Small intestine (tissue), 7 donors: ENCODE data around the gene GRIK5. TPM values are rescaled to one million over a fixed set of nuclear protein-coding genes. Genes with fewer than 3 reads are reported as not detected.

Source experiments
- DNase-seq, 2 donors: peaks; one replicate each; pipeline versions ENCODE4 v3.0.0 to v3.0.0-alpha.2; 2013
- FAIRE-seq: peaks from 2 replicates; lab custom pipeline; 2012; peaks lifted over from hg19 to GRCh38; lab: Jason Lieb, UNC
- H3K27ac ChIP-seq, 3 donors: one replicate each; pipeline ENCODE4 v1.5.1; 2013; ENCODE audit warnings: low read length in 2 of 3, mild to moderate bottlenecking in 2 of 3, control low read depth in 1 of 3, inconsistent platforms in 1 of 3, low read depth in 1 of 3, moderate library complexity in 1 of 3
- H3K27me3 ChIP-seq, 3 donors: one replicate each; pipeline ENCODE4 v1.6.1; 2013; ENCODE audit warnings: low read length in 3 of 3, inconsistent platforms in 1 of 3; ENCODE audit not compliant: control insufficient read depth in 3 of 3, insufficient read depth in 3 of 3
- H3K36me3 ChIP-seq, 3 donors: one replicate each; pipeline ENCODE4 v1.6.1; 2013; ENCODE audit warnings: low read length in 3 of 3, inconsistent platforms in 1 of 3, low read depth in 1 of 3, mild to moderate bottlenecking in 1 of 3, moderate library complexity in 1 of 3; ENCODE audit not compliant: control insufficient read depth in 3 of 3, insufficient read depth in 2 of 3
- H3K4me1 ChIP-seq, 3 donors: one replicate each; pipeline ENCODE4 v1.6.1; 2013; ENCODE audit warnings: low read length in 2 of 3, inconsistent platforms in 1 of 3, low read depth in 1 of 3, mild to moderate bottlenecking in 1 of 3, moderate library complexity in 1 of 3; ENCODE audit not compliant: control insufficient read depth in 3 of 3, insufficient read depth in 2 of 3
- H3K4me3 ChIP-seq, 3 donors: one replicate each; pipeline ENCODE4 v1.5.1; 2013; ENCODE audit warnings: low read length in 3 of 3, control low read depth in 1 of 3, inconsistent platforms in 1 of 3, low read depth in 1 of 3, mild to moderate bottlenecking in 1 of 3, moderate library complexity in 1 of 3
- H3K9me3 ChIP-seq, 2 donors: one replicate each; pipeline ENCODE4 v1.6.1; 2013; ENCODE audit warnings: low read depth in 1 of 2, low read length in 1 of 2; ENCODE audit not compliant: control insufficient read depth in 2 of 2, insufficient read depth in 1 of 2
- WGBS, 3 donors: extraction: QIAGEN DNeasy Blood & Tissue Kit; methylation state at CpG; one replicate each; pipeline ENCODE4 v1.1.7; 2013; 5-methylcytosine and 5-hydroxymethylcytosine counted together
- polyA plus RNA-seq, 4 donors: library from polyadenylated mRNA; stranded (reverse) in 3 of 4; unstranded in 1 of 4; fragments of 200-250 nt in 3 of 4; fragments of 120-200 nt in 1 of 4; gene quantifications; one replicate each; pipeline versions ENCODE4 v1.2.1 to v1.2.3, GENCODE V29; 2013
- donor health status: healthy with polysubstance abuse.
- donor health status: control.
- donor health status: control.
- donor health status: Bipolar disorder and iron deficiency.
- donor health status: healthy.

GRIK5 gene
- polyA plus RNA-seq, 4 donors: 0.27 to 1.6 (median 0.68) TPM; not detected in 1

DNA sequence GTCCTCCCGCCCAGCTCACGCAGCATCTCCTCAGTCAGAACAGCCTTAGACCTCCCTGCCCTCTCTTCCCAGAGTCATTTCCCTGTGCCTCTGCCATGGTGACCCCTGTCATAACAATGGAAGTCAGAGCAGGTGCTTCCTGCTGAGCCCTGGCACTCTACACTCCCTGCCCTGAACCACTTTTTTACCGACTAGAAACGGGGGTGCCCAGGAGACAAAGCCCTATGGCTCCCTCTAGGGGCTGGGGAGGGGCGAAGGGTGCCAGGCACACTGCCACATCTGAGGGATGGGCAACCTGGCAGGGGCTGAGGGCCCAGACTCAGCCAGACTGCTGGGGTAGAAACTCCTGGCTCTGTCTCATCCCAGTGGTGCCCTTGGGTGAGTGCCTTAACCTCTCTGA, 22.3 kb upstream of the GRIK5 start:
- no peak overlapping the region for H3K27ac ChIP-seq
- no peaks in the 10 kb centered on the region for H3K9me3 ChIP-seq
- peaks cover 0 to 5% (median 0%) of the 10 kb centered on the region in 3 donors for H3K4me1 ChIP-seq
- DNase-seq (peak; percentile 37 to 64), FAIRE-seq (no peak)
- H3K27me3 ChIP-seq: peaks cover 0 to 21% (median 0%) of the 10 kb centered on the region in 3 donors
- no peak overlapping the region for H3K4me3 ChIP-seq
- H3K36me3 ChIP-seq: no peaks in the 10 kb centered on the region
- 19 to 32% (median 25%) methylated on average over 5 of the region's 5 CpGs for WGBS, 3 donors

DNA sequence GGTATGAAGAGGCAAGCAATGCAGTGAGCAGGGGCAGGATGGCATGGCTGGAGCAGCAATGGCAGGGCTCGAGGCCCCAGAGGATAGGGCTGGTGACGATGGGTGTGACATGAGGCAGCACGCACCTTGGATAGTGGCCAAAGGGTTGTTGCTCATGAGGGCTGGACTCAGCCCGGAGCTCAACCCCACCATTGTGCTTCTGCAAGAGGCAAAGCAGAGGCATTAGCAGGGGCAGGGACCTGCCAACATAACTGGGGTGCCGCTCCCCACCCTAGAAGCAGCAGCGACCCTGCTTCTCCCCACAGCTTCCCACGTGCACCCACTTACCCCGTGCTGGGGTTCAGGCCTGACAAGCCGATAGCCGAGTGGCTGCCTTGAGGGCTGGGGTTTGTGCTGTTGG, 21.7 kb upstream of the GRIK5 start:
- no peaks in the 10 kb centered on the region for H3K36me3 ChIP-seq
- no peak overlapping the region for H3K4me3 ChIP-seq
- H3K27me3 ChIP-seq: peaks cover 0 to 21% (median 0%) of the 10 kb centered on the region in 3 donors
- DNase-seq (peak; percentile 29 to 63), FAIRE-seq (no peak)
- no peak overlapping the region for H3K27ac ChIP-seq
- no peaks in the 10 kb centered on the region for H3K9me3 ChIP-seq
- 21 to 51% (median 44%) methylated on average over 10 of the region's 10 CpGs for WGBS, 3 donors
- peaks cover 0 to 5% (median 0%) of the 10 kb centered on the region in 3 donors for H3K4me1 ChIP-seq

DNA sequence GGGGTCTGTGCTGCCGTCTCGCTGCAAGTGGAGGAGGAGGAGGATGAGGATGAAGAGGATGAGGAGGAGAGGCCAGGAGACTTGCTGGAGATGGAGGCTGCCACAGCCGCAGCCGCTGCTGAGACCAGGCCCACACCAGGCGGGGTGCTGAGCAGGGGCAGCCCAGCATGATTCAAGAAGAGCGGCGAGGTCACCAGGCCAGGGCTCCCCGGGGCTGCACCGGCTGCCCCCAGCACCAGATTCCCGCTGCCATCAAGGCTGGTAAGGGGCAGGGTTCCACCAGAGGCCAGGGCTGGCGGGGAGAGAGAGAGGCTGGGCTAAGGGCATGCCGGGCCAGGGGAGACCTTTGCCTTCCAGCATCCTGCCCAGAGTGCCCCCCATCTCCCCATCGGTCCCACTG, 21.3 kb upstream of the GRIK5 start:
- Histone ChIP-seq H3K27ac (no peak overlapping the region), H3K4me3 (no peak overlapping the region), H3K27me3 (peaks cover 0 to 17% (median 0%) of the 10 kb centered on the region in 3 donors), H3K36me3 (no peaks in the 10 kb centered on the region), H3K9me3 (no peaks in the 10 kb centered on the region), H3K4me1 (peaks cover 0 to 5% (median 0%) of the 10 kb centered on the region in 3 donors)
- 68 to 88% (median 83%) methylated on average over 8 to 13 of the region's 13 CpGs for WGBS, 3 donors
- DNase-seq: no peak
- FAIRE-seq: no peak

DNA sequence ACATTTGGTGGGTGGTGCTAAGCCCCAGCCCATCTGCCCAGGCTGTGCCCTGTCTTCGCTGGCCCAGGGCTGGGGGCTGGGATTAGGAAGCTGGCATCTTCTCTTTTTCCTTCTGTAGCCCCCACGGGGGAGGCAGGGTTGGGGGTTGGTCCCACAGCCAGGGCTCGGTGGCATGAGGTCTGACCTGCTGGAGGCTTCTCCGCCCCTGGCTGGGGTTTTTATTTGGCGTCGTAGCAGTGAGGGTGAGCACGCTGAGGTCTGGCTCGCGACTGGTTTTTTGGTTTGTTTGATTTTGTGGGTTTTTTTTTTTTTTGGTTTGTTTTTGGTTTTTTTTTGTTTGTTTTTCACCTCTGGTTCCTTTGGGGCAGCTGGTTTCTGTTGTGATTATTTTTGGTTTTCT, 20.7 kb upstream of the GRIK5 start:
- peaks cover 0 to 5% (median 0%) of the 10 kb centered on the region in 3 donors for H3K4me1 ChIP-seq
- no peaks in the 10 kb centered on the region for H3K9me3 ChIP-seq
- no peaks in the 10 kb centered on the region for H3K36me3 ChIP-seq
- WGBS, 3 donors: 52 to 66% (median 60%) methylated on average over 9 of the region's 9 CpGs
- peak overlapping the region in 1 of 3 donors; percentile 11 for H3K27ac ChIP-seq
- FAIRE-seq (no peak), DNase-seq (no peak)
- H3K4me3 ChIP-seq: no peak overlapping the region
- H3K27me3 ChIP-seq: peaks cover 0 to 12% (median 0%) of the 10 kb centered on the region in 3 donors

DNA sequence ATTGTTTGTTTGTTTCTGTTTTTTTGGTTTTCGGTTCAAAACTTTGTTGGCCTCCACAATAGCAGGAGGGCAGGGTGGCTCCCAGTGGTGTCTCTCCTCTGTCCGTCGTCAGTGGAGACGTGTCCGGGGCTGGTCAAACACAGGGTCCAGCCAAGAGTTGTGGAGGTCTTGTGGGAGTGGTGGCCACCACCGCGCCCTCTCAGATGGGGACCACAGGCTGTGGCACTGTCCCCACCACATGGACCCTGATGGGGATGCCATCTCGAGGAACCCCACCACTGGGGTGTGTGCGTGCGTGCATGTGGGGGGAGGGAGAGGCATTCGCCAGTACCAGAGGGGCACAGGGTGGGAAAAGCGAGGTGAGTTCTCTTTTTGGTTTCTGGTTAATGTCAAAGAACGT, 19.8 kb upstream of the GRIK5 start:
- Histone ChIP-seq H3K4me1 (peaks cover 0 to 5% (median 0%) of the 10 kb centered on the region in 3 donors), H3K36me3 (no peaks in the 10 kb centered on the region), H3K9me3 (no peaks in the 10 kb centered on the region), H3K27me3 (peaks cover 0 to 4% (median 0%) of the 10 kb centered on the region in 3 donors), H3K4me3 (no peak overlapping the region), H3K27ac (no peak overlapping the region)
- WGBS, 3 donors: 87 to 91% (median 89%) methylated on average over 13 of the region's 13 CpGs
- FAIRE-seq (no peak), DNase-seq (no peak)

DNA sequence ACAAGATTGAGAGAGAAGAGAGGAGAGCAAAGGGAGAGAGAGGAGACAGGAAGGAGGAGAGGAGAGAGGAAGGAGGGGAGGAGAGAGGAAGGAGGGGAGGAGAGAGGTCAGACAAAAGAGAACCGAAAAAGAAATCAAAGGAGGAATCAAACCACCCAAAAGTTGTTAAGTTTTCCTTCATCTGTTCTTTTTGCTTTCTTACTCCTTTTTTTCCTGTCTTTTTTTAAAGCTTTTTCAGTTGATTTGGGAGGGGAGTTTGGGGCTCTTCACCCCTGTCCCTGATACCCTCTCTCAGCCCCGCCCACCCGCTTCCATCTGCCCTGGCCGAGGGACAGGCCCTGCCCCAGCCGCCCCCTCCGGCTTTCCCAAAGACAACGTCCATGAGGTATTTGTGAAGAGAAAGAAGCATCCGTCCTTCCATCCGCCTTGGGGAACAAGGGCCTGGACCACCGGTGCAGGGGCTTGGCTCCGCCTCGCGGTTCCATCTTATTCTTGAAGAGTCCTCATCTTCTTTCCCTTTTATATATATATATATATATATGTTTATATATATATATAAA, 19.3 kb upstream of the GRIK5 start:
- Histone ChIP-seq H3K36me3 (no peaks in the 10 kb centered on the region), H3K4me3 (no peak overlapping the region), H3K27me3 (peaks cover 0 to 2% (median 0%) of the 10 kb centered on the region in 3 donors), H3K9me3 (no peaks in the 10 kb centered on the region), H3K27ac (no peak overlapping the region), H3K4me1 (peaks cover 0 to 5% (median 0%) of the 10 kb centered on the region in 3 donors)
- FAIRE-seq (no peak), DNase-seq (no peak)
- 74 to 89% (median 83%) methylated on average over 13 of the region's 13 CpGs for WGBS, 3 donors

DNA sequence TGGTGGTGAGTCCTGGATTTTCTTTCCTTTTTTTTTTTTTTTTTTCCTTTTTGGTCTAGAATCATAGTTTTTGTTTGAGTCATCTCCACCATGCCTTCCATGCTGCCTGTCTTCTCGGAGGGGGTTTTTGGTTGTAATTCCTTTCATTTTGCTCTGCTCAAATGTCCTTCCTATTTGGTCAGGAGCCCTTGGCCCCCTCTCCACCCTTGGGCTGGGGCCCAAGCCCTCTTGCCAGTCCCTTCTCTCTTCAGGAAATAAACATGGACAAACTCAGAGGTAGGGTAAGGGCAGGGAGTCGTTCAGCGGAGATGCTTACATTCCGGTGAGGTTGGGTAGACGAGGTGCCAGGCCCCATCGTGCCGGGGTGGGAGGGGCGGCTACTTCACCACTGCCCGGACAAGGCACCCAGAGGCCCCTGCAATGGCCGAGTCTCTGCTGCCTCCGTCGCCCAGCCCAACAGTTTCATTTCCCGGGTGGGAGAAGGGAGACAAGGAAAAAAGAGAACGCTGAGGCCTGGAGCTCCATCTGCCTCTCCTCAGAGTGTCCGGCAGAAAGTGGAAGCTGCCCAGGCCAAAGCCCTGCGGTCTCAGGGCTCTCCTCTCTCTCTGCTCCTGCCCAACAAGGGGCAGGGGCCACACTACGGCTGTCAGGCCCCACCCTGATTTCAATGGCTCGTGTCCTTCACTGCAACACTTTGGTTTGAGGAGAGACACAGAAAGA, 18.6 kb upstream of the GRIK5 start:
- H3K27me3 ChIP-seq: peaks cover 0 to under 1% (median 0%) of the 10 kb centered on the region in 3 donors
- peaks cover 0 to 2% (median 0%) of the 10 kb centered on the region in 3 donors for H3K36me3 ChIP-seq
- peaks cover 0 to 5% (median 0%) of the 10 kb centered on the region in 3 donors for H3K4me1 ChIP-seq
- no peak overlapping the region for H3K4me3 ChIP-seq
- 69 to 73% (median 71%) methylated on average over 18 of the region's 18 CpGs for WGBS, 3 donors
- DNase-seq (no peak), FAIRE-seq (no peak)
- no peaks in the 10 kb centered on the region for H3K9me3 ChIP-seq
- no peak overlapping the region for H3K27ac ChIP-seq

DNA sequence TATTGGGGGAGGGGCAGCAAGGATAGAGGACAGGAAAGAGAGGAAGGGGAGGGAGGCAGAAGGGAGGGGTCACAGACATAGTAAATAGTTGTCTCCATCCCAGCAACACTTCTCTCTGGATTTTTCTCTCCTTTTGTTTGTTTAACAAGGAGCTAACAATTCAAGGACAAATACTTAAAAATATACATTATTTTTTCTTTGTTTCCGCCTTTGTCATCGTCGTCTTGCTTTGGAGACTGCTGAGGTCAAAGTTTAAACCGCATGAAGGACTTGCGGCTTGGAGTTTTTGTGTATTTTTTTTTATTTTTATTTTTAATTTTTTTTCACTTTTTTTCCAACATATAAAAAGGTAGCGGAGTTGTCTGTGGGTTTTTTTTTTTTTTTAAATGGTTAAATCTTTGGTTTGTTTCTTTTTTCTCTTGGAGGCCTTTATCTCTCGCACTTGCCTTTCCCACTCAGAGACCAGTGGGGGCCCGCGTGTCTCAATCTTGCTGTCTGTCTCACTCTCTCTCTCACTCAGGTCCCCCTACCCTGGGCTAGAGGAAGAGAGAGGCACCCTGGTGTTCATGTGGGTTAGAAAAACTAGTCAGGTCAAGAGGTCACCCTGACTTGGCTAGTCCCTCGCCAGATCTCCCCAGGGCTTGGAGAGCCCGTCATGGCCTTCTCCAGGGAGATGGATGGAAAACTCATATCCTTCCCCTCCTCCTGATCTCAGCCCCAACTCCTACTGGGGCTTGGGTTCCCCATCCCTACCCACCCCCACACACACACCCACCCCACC, 17.0 kb upstream of the GRIK5 start:
- Histone ChIP-seq H3K36me3 (peaks cover 0 to 10% (median 0%) of the 10 kb centered on the region in 3 donors), H3K27ac (no peak overlapping the region), H3K27me3 (no peaks in the 10 kb centered on the region), H3K4me1 (peaks cover 0 to 5% (median 4%) of the 10 kb centered on the region in 3 donors), H3K9me3 (no peaks in the 10 kb centered on the region), H3K4me3 (no peak overlapping the region)
- FAIRE-seq (no peak), DNase-seq (no peak)
- 75 to 82% (median 78%) methylated on average over 11 of the region's 11 CpGs for WGBS, 3 donors
